SK-N-SH (cell line): Measurements from ENCODE around the gene TBC1D2. TPM values are rescaled to one million over a fixed set of nuclear protein-coding genes. Genes with fewer than 3 reads are reported as not detected.

Experiments
- CTCF ChIA-PET: fragments of 300-600, 350-600 bp; formaldehyde crosslinking; extraction: SDS; loops from one replicate; lab custom pipeline; 2021; lab: Yijun Ruan, JAX
- POLR2A ChIA-PET: fragments of 350-600 bp; sonication (Branson Sonifier 250); formaldehyde crosslinking; extraction: SDS; loops from one replicate; lab custom pipeline; 2020; ENCODE audit warnings: antibody characterized with exemption, inconsistent platforms; lab: Yijun Ruan, JAX
- DNase-seq: peaks from one replicate; pipeline ENCODE4 v3.0.0; 2012
- H2AFZ ChIP-seq: fragments of 200-600 bp; sonication (generic); 2 replicates; pipeline ENCODE4 v1.8.1; 2016; ENCODE audit warnings: antibody characterized with exemption, mild to moderate bottlenecking, low read depth
- H3F3A ChIP-seq: fragments of 200-600 bp; sonication (generic); replicated peaks from 2 replicates; pipeline ENCODE3; 2016; ENCODE audit warnings: antibody characterized with exemption, mild to moderate bottlenecking; ENCODE audit not compliant: insufficient read depth
- H3K27ac ChIP-seq, 2 experiments: fragments of 200-500 bp in 1 of 2; fragments of 200-600 bp in 1 of 2; sonication (Bioruptor generic) in 1 of 2; sonication (generic), shearing (Covaris generic) in 1 of 2; 2 replicates each; pipeline versions ENCODE4 v1.5.1 to v1.6.1; 2014 to 2016; ENCODE audit warnings: low read depth in 2 of 2, inconsistent platforms in 1 of 2, low read length in 1 of 2, mild to moderate bottlenecking in 1 of 2, mixed read lengths in 1 of 2
- H3K27me3 ChIP-seq: fragments of 200-600 bp; sonication (generic), shearing (Covaris generic); 2 replicates; pipeline ENCODE4 v1.6.1; 2016; ENCODE audit warnings: mixed run types; ENCODE audit not compliant: insufficient read depth
- H3K36me3 ChIP-seq, 2 experiments: fragments of 200-500 bp in 1 of 2; fragments of 200-600 bp in 1 of 2; sonication (Bioruptor generic) in 1 of 2; sonication (generic) in 1 of 2; replicated peaks in 1 of 2; 2 replicates each; pipeline versions ENCODE3 to v1.5.1; 2014 to 2016; ENCODE audit warnings: low read length in 1 of 2, mild to moderate bottlenecking in 1 of 2; ENCODE audit not compliant: insufficient read depth in 2 of 2, control insufficient read depth in 1 of 2
- H3K4me1 ChIP-seq, 2 experiments: fragments of 200-500 bp in 1 of 2; fragments of 200-600 bp in 1 of 2; sonication (Bioruptor generic) in 1 of 2; sonication (generic), shearing (Covaris generic) in 1 of 2; 2 replicates each; pipeline versions ENCODE4 v1.5.1 to v1.6.1; 2014 to 2016; ENCODE audit warnings: low read depth in 1 of 2, low read length in 1 of 2, mixed run types in 1 of 2; ENCODE audit not compliant: insufficient read depth in 2 of 2, control insufficient read depth in 1 of 2
- H3K4me2 ChIP-seq: fragments of 200-600 bp; sonication (generic), shearing (Covaris generic); 2 replicates; pipeline ENCODE4 v1.6.1; 2017; ENCODE audit warnings: mixed run types
- H3K4me3 ChIP-seq, 2 experiments: fragments of 200-500 bp in 1 of 2; fragments of 200-600 bp in 1 of 2; sonication (Bioruptor generic) in 1 of 2; sonication (generic), shearing (Covaris generic) in 1 of 2; 2 replicates each; pipeline versions ENCODE4 v1.5.1 to v1.8.1; 2014 to 2016; ENCODE audit warnings: low read depth in 2 of 2, inconsistent platforms in 1 of 2, low read length in 1 of 2, mild to moderate bottlenecking in 1 of 2, mixed read lengths in 1 of 2, moderate library complexity in 1 of 2
- H3K79me2 ChIP-seq: fragments of 200-600 bp; sonication (generic); 2 replicates; pipeline ENCODE4 v1.8.1; 2017; ENCODE audit warnings: mild to moderate bottlenecking; ENCODE audit not compliant: insufficient read depth
- H3K9ac ChIP-seq: fragments of 200-600 bp; sonication (generic); 2 replicates; pipeline ENCODE4 v1.6.1; 2017; ENCODE audit warnings: mixed run types
- H3K9me2 ChIP-seq: fragments of 200-600 bp; sonication (generic); 2 replicates; pipeline ENCODE4 v1.6.1; 2017; ENCODE audit warnings: mixed run types
- H3K9me3 ChIP-seq: fragments of 200-600 bp; sonication (generic); 2 replicates; pipeline ENCODE4 v1.6.1; 2017; ENCODE audit warnings: mixed run types, mild to moderate bottlenecking, moderate library complexity
- H4K20me1 ChIP-seq: fragments of 200-600 bp; sonication (generic); 2 replicates; pipeline ENCODE4 v1.6.1; 2017; ENCODE audit warnings: mild to moderate bottlenecking, mixed run types; ENCODE audit not compliant: insufficient read depth
- CHD2 ChIP-seq: fragments of 150-350 bp; IDR thresholded peaks from 2 replicates; pipeline ENCODE4 v1.6.1; 2018; ENCODE audit warnings: low read length; ENCODE audit not compliant: partially characterized antibody
- ELF1 ChIP-seq: IDR thresholded peaks from 2 replicates; pipeline ENCODE4 v1.4.0; 2012
- EP300 ChIP-seq, 2 experiments: IDR thresholded peaks; 2 replicates each; pipeline versions ENCODE4 v1.4.0 to v1.6.1; 2012; ENCODE audit warnings: borderline replicate concordance in 1 of 2, low read depth in 1 of 2, low read length in 1 of 2
- FOXJ3 ChIP-seq: sonication (generic); formaldehyde crosslinking; IDR thresholded peaks from 2 replicates; pipeline ENCODE4 v1.5.1; 2020; ENCODE audit warnings: mild to moderate bottlenecking, missing genetic modification reagents
- FOXM1 ChIP-seq: IDR thresholded peaks from 2 replicates; pipeline ENCODE4 v1.4.0; 2012; ENCODE audit warnings: low read depth, mild to moderate bottlenecking
- GABPA ChIP-seq: IDR thresholded peaks from 2 replicates; pipeline ENCODE4 v1.4.0; 2012; ENCODE audit warnings: low read depth, mild to moderate bottlenecking
- GATA2 ChIP-seq: sonication (generic); formaldehyde crosslinking; IDR thresholded peaks from 2 replicates; pipeline ENCODE4 v1.5.0; 2020; ENCODE audit warnings: mild to moderate bottlenecking, missing genetic modification reagents
- JUND ChIP-seq: IDR thresholded peaks from 2 replicates; pipeline ENCODE4 v1.4.0; 2012
- MXI1 ChIP-seq: IDR thresholded peaks from 2 replicates; pipeline ENCODE4 v1.6.1; 2012; ENCODE audit warnings: mild to moderate bottlenecking, low read depth, low read length, improper control_type of control experiment
- NFIC ChIP-seq: IDR thresholded peaks from 2 replicates; pipeline ENCODE4 v1.4.0; 2012; ENCODE audit warnings: borderline replicate concordance
- RAD21 ChIP-seq: IDR thresholded peaks from 2 replicates; pipeline ENCODE4 v1.6.1; 2012; ENCODE audit warnings: mild to moderate bottlenecking, low read length
- RXRA ChIP-seq: IDR thresholded peaks from 2 replicates; pipeline ENCODE4 v1.4.0; 2012; ENCODE audit warnings: low read depth, mild to moderate bottlenecking, borderline replicate concordance
- SIN3A ChIP-seq: IDR thresholded peaks from 2 replicates; pipeline ENCODE4 v1.6.1; 2012; ENCODE audit warnings: low read depth, mild to moderate bottlenecking, low read length, moderate library complexity, borderline replicate concordance
- SMC3 ChIP-seq: IDR thresholded peaks from 2 replicates; pipeline ENCODE4 v1.6.1; 2012; ENCODE audit warnings: low read depth, low read length, improper control_type of control experiment
- TAF1 ChIP-seq: IDR thresholded peaks from 2 replicates; pipeline ENCODE4 v1.6.1; 2012; ENCODE audit warnings: low read depth, mild to moderate bottlenecking, low read length, moderate library complexity, borderline replicate concordance
- TCF12 ChIP-seq: IDR thresholded peaks from 2 replicates; pipeline ENCODE4 v1.4.0; 2012
- WGBS: methylation state at CpG from one replicate; pipeline ENCODE4 v1.1.6; 2017; ENCODE audit warnings: low lambda C conversion rate; 5-methylcytosine and 5-hydroxymethylcytosine counted together
- polyA plus RNA-seq, 3 experiments: library from polyadenylated mRNA; depleted of rRNA; stranded (reverse); fragments of >200 nt; gene quantifications; 2 replicates each; pipeline ENCODE4 v1.2.3, GENCODE V29; 2012
- TF ChIP-seq, protein P1 (sequence below): IDR thresholded peaks from 2 replicates; pipeline ENCODE4 v1.6.1; 2012; ENCODE audit warnings: mild to moderate bottlenecking, low read depth, low read length, moderate library complexity
- TF ChIP-seq, protein P2 (sequence below): fragments of 150-350 bp; IDR thresholded peaks from 2 replicates; pipeline ENCODE4 v1.6.1; 2016; ENCODE audit warnings: mild to moderate bottlenecking, low read depth, low read length
- TF ChIP-seq, protein P3 (sequence below): IDR thresholded peaks from 2 replicates; pipeline ENCODE4; 2012
- TF ChIP-seq, protein P4 (sequence below): fragments of 150-350 bp; IDR thresholded peaks from 2 replicates; pipeline ENCODE4 v1.6.1; 2017; ENCODE audit warnings: antibody characterized with exemption, low read length, low read depth, borderline replicate concordance

TBC1D2 gene
- polyA plus RNA-seq, 1 of the 3 experiments (the other 2 are of a cell fraction), result 5.6 TPM

DNA sequence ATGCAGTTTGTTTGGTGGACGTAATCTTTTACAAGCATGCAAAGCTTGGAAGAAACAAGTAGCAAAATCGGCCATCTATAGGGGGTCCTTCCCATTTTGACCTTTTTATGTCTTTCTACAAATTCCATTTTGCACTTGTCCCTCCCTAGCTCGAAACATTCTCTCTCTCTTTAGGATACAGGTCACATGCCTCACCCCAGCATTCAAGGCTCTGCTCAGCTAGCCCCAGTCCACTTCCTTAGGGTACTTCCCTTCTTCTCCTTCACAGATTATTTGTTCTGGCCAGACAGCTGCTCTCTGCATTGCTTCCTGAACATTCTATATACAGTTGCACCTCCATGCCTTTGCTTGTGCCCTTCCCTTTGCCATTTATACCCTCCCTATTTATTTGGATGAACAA, 104.7 kb downstream of the TBC1D2 start:
- Histone ChIP-seq H3K27me3 (no peaks in the 10 kb centered on the region), H3K9ac (no peak overlapping the region), H2AFZ (no peak overlapping the region), H3K4me3 (no peak overlapping the region), H3F3A (no peaks in the 10 kb centered on the region), H3K4me1 (peaks cover 0 to 18% of the 10 kb centered on the region in 2 experiments; a peak in 1 of 4 replicates), H3K36me3 (no peaks in the 10 kb centered on the region), H3K79me2 (no peaks in the 10 kb centered on the region), H4K20me1 (no peaks in the 10 kb centered on the region), H3K27ac (no peak overlapping the region), H3K4me2 (no peak overlapping the region), H3K9me3 (no peaks in the 10 kb centered on the region), H3K9me2 (no peaks in the 10 kb centered on the region)
- POLR2A ChIA-PET, result no interaction called here
- no peak for DNase-seq
- 78% methylated on average over 3 of the region's 3 CpGs for WGBS
- CTCF ChIA-PET, result no interaction called here
- no peak for TF ChIP-seq TAF1
- no peak for TF ChIP-seq JUND
- TF ChIP-seq NFIC, result no peak
- no peak for TF ChIP-seq GATA2 (CRISPR knock-in tag)
- TF ChIP-seq, protein P1, sequence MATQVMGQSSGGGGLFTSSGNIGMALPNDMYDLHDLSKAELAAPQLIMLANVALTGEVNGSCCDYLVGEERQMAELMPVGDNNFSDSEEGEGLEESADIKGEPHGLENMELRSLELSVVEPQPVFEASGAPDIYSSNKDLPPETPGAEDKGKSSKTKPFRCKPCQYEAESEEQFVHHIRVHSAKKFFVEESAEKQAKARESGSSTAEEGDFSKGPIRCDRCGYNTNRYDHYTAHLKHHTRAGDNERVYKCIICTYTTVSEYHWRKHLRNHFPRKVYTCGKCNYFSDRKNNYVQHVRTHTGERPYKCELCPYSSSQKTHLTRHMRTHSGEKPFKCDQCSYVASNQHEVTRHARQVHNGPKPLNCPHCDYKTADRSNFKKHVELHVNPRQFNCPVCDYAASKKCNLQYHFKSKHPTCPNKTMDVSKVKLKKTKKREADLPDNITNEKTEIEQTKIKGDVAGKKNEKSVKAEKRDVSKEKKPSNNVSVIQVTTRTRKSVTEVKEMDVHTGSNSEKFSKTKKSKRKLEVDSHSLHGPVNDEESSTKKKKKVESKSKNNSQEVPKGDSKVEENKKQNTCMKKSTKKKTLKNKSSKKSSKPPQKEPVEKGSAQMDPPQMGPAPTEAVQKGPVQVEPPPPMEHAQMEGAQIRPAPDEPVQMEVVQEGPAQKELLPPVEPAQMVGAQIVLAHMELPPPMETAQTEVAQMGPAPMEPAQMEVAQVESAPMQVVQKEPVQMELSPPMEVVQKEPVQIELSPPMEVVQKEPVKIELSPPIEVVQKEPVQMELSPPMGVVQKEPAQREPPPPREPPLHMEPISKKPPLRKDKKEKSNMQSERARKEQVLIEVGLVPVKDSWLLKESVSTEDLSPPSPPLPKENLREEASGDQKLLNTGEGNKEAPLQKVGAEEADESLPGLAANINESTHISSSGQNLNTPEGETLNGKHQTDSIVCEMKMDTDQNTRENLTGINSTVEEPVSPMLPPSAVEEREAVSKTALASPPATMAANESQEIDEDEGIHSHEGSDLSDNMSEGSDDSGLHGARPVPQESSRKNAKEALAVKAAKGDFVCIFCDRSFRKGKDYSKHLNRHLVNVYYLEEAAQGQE, result no peak
- TF ChIP-seq ELF1, result no peak
- TF ChIP-seq, protein P2, sequence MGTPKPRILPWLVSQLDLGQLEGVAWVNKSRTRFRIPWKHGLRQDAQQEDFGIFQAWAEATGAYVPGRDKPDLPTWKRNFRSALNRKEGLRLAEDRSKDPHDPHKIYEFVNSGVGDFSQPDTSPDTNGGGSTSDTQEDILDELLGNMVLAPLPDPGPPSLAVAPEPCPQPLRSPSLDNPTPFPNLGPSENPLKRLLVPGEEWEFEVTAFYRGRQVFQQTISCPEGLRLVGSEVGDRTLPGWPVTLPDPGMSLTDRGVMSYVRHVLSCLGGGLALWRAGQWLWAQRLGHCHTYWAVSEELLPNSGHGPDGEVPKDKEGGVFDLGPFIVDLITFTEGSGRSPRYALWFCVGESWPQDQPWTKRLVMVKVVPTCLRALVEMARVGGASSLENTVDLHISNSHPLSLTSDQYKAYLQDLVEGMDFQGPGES, result no peak
- no peak for TF ChIP-seq SIN3A
- TF ChIP-seq FOXJ3 (CRISPR knock-in tag), result no peak
- no peak for TF ChIP-seq CHD2
- no peak for TF ChIP-seq FOXM1

DNA sequence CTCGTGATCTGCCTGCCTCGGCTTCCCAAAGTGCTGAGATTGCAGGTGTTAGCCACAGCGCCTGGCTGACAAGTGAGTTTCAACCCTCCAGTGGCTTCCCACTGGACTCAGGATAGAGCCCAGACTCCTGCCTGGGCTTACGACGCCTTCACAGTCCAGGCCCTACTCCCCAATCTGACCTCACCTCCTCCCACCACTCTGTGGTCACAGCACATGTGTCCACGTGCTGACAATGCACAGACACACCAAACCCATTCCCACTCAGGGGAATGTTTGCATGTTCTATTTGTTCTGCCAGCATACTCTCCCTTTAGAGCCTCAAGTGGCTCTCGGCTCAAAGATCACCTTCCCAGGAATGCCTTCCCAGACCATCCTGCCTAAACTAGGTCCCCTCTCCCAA, 105.3 kb downstream of the TBC1D2 start:
- Histone ChIP-seq H3K27ac (no peak overlapping the region), H3K27me3 (no peaks in the 10 kb centered on the region), H4K20me1 (no peaks in the 10 kb centered on the region), H3K4me2 (no peak overlapping the region), H3K9ac (no peak overlapping the region), H3K4me3 (no peak overlapping the region), H3K4me1 (peaks cover 0 to 19% of the 10 kb centered on the region in 2 experiments; a peak in 1 of 4 replicates), H3K36me3 (no peaks in the 10 kb centered on the region), H2AFZ (no peak overlapping the region), H3K9me3 (no peaks in the 10 kb centered on the region), H3F3A (no peaks in the 10 kb centered on the region), H3K9me2 (no peaks in the 10 kb centered on the region), H3K79me2 (no peaks in the 10 kb centered on the region)
- 81% methylated on average over 4 of the region's 7 CpGs for WGBS
- TF ChIP-seq GABPA (no peak), TCF12 (no peak), RXRA (no peak), RAD21 (no peak), MXI1 (no peak), SMC3 (no peak), JUND (no peak), EP300 (IDR thresholded peaks at IDR 0.05; ENCODE audit: borderline replicate concordance in 1 of 2, low read depth in 1 of 2, low read length in 1 of 2) (no peak)
- TF ChIP-seq, protein P3, sequence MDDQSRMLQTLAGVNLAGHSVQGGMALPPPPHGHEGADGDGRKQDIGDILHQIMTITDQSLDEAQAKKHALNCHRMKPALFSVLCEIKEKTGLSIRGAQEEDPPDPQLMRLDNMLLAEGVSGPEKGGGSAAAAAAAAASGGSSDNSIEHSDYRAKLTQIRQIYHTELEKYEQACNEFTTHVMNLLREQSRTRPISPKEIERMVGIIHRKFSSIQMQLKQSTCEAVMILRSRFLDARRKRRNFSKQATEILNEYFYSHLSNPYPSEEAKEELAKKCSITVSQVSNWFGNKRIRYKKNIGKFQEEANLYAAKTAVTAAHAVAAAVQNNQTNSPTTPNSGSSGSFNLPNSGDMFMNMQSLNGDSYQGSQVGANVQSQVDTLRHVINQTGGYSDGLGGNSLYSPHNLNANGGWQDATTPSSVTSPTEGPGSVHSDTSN, result no peak
- TF ChIP-seq, protein P4, sequence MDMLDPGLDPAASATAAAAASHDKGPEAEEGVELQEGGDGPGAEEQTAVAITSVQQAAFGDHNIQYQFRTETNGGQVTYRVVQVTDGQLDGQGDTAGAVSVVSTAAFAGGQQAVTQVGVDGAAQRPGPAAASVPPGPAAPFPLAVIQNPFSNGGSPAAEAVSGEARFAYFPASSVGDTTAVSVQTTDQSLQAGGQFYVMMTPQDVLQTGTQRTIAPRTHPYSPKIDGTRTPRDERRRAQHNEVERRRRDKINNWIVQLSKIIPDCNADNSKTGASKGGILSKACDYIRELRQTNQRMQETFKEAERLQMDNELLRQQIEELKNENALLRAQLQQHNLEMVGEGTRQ, result no peak
- POLR2A ChIA-PET, result no interaction called here
- CTCF ChIA-PET, result interaction anchor here (1.6 kb wide), 1 partner anchor 17 kb away, joined by 4 read pairs; no protein-coding TSS in a partner anchor
- no peak for DNase-seq
